Measurements from ENCODE around the gene GDAP2.

GDAP2 gene

GRCh38 chr1:117929343-117930172 lies at the start of gene GDAP2, which contains the start of gene WDR3:
GDAP2 (minus strand) TSS chr1:117929621; CDS start chr1:117920357, 9,264 bp downstream.
WDR3 (plus strand) TSS chr1:117929739; CDS start chr1:117933320, 3,581 bp downstream.
- Mint-ChIP-seq H3K27me3 (no peaks in the 10 kb centered on the region), H3K9me3 (no peaks in the 10 kb centered on the region), H3K4me3 (peak within 1 kb of the TSS; percentile 99), H3K4me1 (ENCODE audit: low read depth) (peaks cover 66% of the 10 kb centered on the region), H3K36me3 (ENCODE audit: low read depth) (peaks cover 43% of the 10 kb centered on the region), H3K27ac (peak within 1 kb of the TSS; percentile 99)

GRCh38 chr1:117976381-117976780 lies 47.0 kb upstream of the GDAP2 start:
- Mint-ChIP-seq H3K4me3 (no peak overlapping the region), H3K9me3 (no peaks in the 10 kb centered on the region), H3K27me3 (peaks cover 17% of the 10 kb centered on the region), H3K36me3 (ENCODE audit: low read depth) (no peaks in the 10 kb centered on the region), H3K27ac (no peak overlapping the region), H3K4me1 (ENCODE audit: low read depth) (no peaks in the 10 kb centered on the region)

- H3K36me3 Mint-ChIP-seq (ENCODE audit: low read depth) = no peaks in the 10 kb centered on the region
- H3K27me3 Mint-ChIP-seq = peaks cover 16% of the 10 kb centered on the region
- no peaks in the 10 kb centered on the region for H3K4me1 Mint-ChIP-seq (ENCODE audit: low read depth)
- no peaks in the 10 kb centered on the region for H3K9me3 Mint-ChIP-seq
- H3K4me3 Mint-ChIP-seq = no peak overlapping the region
- no peak overlapping the region for H3K27ac Mint-ChIP-seq
Observed at GRCh38 chr1:117971777-117972176, 42.4 kb upstream of the GDAP2 start.

GRCh38 chr1:117970252-117970651 lies 40.8 kb upstream of the GDAP2 start:
- peaks cover 16% of the 10 kb centered on the region for H3K27me3 Mint-ChIP-seq
- H3K27ac Mint-ChIP-seq = no peak overlapping the region
- peaks cover 4% of the 10 kb centered on the region for H3K36me3 Mint-ChIP-seq (ENCODE audit: low read depth)
- H3K4me1 Mint-ChIP-seq (ENCODE audit: low read depth) = peaks cover 4% of the 10 kb centered on the region
- H3K4me3 Mint-ChIP-seq = no peak overlapping the region
- no peaks in the 10 kb centered on the region for H3K9me3 Mint-ChIP-seq

- Mint-ChIP-seq H3K9me3 (no peaks in the 10 kb centered on the region), H3K4me1 (ENCODE audit: low read depth) (peaks cover 27% of the 10 kb centered on the region), H3K27ac (no peak overlapping the region), H3K4me3 (no peak overlapping the region), H3K27me3 (peaks cover under 1% of the 10 kb centered on the region), H3K36me3 (ENCODE audit: low read depth) (peaks cover 19% of the 10 kb centered on the region)
Observed at GRCh38 chr1:117967881-117968280, 38.5 kb upstream of the GDAP2 start.

GRCh38 chr1:117967477-117967876 lies 38.1 kb upstream of the GDAP2 start:
- H3K9me3 Mint-ChIP-seq = no peaks in the 10 kb centered on the region
- no peak overlapping the region for H3K27ac Mint-ChIP-seq
- H3K4me3 Mint-ChIP-seq = no peak overlapping the region
- peaks cover 23% of the 10 kb centered on the region for H3K36me3 Mint-ChIP-seq (ENCODE audit: low read depth)
- peaks cover 29% of the 10 kb centered on the region for H3K4me1 Mint-ChIP-seq (ENCODE audit: low read depth)
- H3K27me3 Mint-ChIP-seq = no peaks in the 10 kb centered on the region

GRCh38 chr1:117964290-117965038 lies 35.0 kb upstream of the GDAP2 start:
- peaks cover 29% of the 10 kb centered on the region for H3K4me1 Mint-ChIP-seq (ENCODE audit: low read depth)
- peak overlapping the region; percentile 42 for H3K4me3 Mint-ChIP-seq
- H3K36me3 Mint-ChIP-seq (ENCODE audit: low read depth) = peaks cover 40% of the 10 kb centered on the region
- peak overlapping the region; percentile 90 for H3K27ac Mint-ChIP-seq
- H3K9me3 Mint-ChIP-seq = no peaks in the 10 kb centered on the region
- H3K27me3 Mint-ChIP-seq = no peaks in the 10 kb centered on the region

GRCh38 chr1:117959364-117959763 lies 29.9 kb upstream of the GDAP2 start:
- H3K27ac Mint-ChIP-seq = no peak overlapping the region
- no peaks in the 10 kb centered on the region for H3K9me3 Mint-ChIP-seq
- H3K36me3 Mint-ChIP-seq (ENCODE audit: low read depth) = peaks cover 78% of the 10 kb centered on the region
- no peak overlapping the region for H3K4me3 Mint-ChIP-seq
- H3K27me3 Mint-ChIP-seq = no peaks in the 10 kb centered on the region
- H3K4me1 Mint-ChIP-seq (ENCODE audit: low read depth) = peaks cover 16% of the 10 kb centered on the region

GRCh38 chr1:117952386-117952785 lies 23.0 kb upstream of the GDAP2 start:
- no peak overlapping the region for H3K4me3 Mint-ChIP-seq
- H3K4me1 Mint-ChIP-seq (ENCODE audit: low read depth) = no peaks in the 10 kb centered on the region
- H3K27ac Mint-ChIP-seq = no peak overlapping the region
- H3K27me3 Mint-ChIP-seq = no peaks in the 10 kb centered on the region
- peaks cover 95% of the 10 kb centered on the region for H3K36me3 Mint-ChIP-seq (ENCODE audit: low read depth)
- no peaks in the 10 kb centered on the region for H3K9me3 Mint-ChIP-seq

GRCh38 chr1:117942293-117942692 lies 12.9 kb upstream of the GDAP2 start:
- peaks cover 85% of the 10 kb centered on the region for H3K36me3 Mint-ChIP-seq (ENCODE audit: low read depth)
- no peaks in the 10 kb centered on the region for H3K4me1 Mint-ChIP-seq (ENCODE audit: low read depth)
- H3K9me3 Mint-ChIP-seq = no peaks in the 10 kb centered on the region
- no peaks in the 10 kb centered on the region for H3K27me3 Mint-ChIP-seq
- H3K4me3 Mint-ChIP-seq = no peak overlapping the region
- no peak overlapping the region for H3K27ac Mint-ChIP-seq

- Mint-ChIP-seq H3K4me1 (ENCODE audit: low read depth) (peaks cover 38% of the 10 kb centered on the region), H3K27ac (no peak overlapping the region), H3K36me3 (ENCODE audit: low read depth) (peaks cover 69% of the 10 kb centered on the region), H3K9me3 (no peaks in the 10 kb centered on the region), H3K27me3 (no peaks in the 10 kb centered on the region), H3K4me3 (no peak overlapping the region)
Observed at GRCh38 chr1:117933769-117934168, 4.3 kb upstream of the GDAP2 start.

GRCh38 chr1:117932576-117932975 lies 3.2 kb upstream of the GDAP2 start:
- Mint-ChIP-seq H3K4me1 (ENCODE audit: low read depth) (peaks cover 47% of the 10 kb centered on the region), H3K27ac (no peak overlapping the region), H3K4me3 (peak overlapping the region; percentile 77), H3K9me3 (no peaks in the 10 kb centered on the region), H3K36me3 (ENCODE audit: low read depth) (peaks cover 57% of the 10 kb centered on the region), H3K27me3 (no peaks in the 10 kb centered on the region)

GRCh38 chr1:117930484-117930883 lies 1.1 kb upstream of the GDAP2 start:
- Mint-ChIP-seq H3K4me3 (peak overlapping the region; percentile 99), H3K36me3 (ENCODE audit: low read depth) (peaks cover 47% of the 10 kb centered on the region), H3K4me1 (ENCODE audit: low read depth) (peaks cover 66% of the 10 kb centered on the region), H3K9me3 (no peaks in the 10 kb centered on the region), H3K27ac (peak overlapping the region; percentile 99), H3K27me3 (no peaks in the 10 kb centered on the region)

GRCh38 chr1:117930173-117930447 lies 689 bp upstream of the GDAP2 start:
- Mint-ChIP-seq H3K27me3 (no peaks in the 10 kb centered on the region), H3K36me3 (ENCODE audit: low read depth) (peaks cover 47% of the 10 kb centered on the region), H3K9me3 (no peaks in the 10 kb centered on the region), H3K4me3 (peak overlapping the region; percentile 99), H3K27ac (peak overlapping the region; percentile 99), H3K4me1 (ENCODE audit: low read depth) (peaks cover 66% of the 10 kb centered on the region)

GRCh38 chr1:117928881-117929342 lies 509 bp downstream of the GDAP2 start:
- no peaks in the 10 kb centered on the region for H3K27me3 Mint-ChIP-seq
- H3K4me3 Mint-ChIP-seq = peak overlapping the region; percentile 99
- H3K9me3 Mint-ChIP-seq = no peaks in the 10 kb centered on the region
- peak overlapping the region; percentile 99 for H3K27ac Mint-ChIP-seq
- peaks cover 65% of the 10 kb centered on the region for H3K4me1 Mint-ChIP-seq (ENCODE audit: low read depth)
- peaks cover 44% of the 10 kb centered on the region for H3K36me3 Mint-ChIP-seq (ENCODE audit: low read depth)
